ENCODE data around the gene GUK1. TPM values are rescaled to one million over a fixed set of nuclear protein-coding genes. Genes with fewer than 3 reads are reported as not detected.

Gene GUK1
- total and polyA plus RNA-seq, 7 donors = 90.2 to 271 (median 122) TPM

- H3K27ac ChIP-seq = no peak overlapping the region
- no peaks in the 10 kb centered on the region for H3K36me3 ChIP-seq (ENCODE audit: insufficient read depth in 1 of 2, low read depth in 1 of 2)
- no peaks in the 10 kb centered on the region for H3K27me3 ChIP-seq (ENCODE audit: insufficient read depth in 3 of 3, low read length in 2 of 3)
- WGBS, 3 donors = 60 to 67% (median 60%) methylated on average over 5 of the region's 5 CpGs
- H3K4me3 ChIP-seq = no peak overlapping the region
- intact Hi-C loops (cut with DNase I) = loop anchor here in 1 of 2 donors (10.0 kb wide), 1 partner anchor 274 kb away; no protein-coding TSS in a partner anchor
- ATAC-seq (no peak), DNase-seq (no peak)
- H3K9me3 ChIP-seq = no peaks in the 10 kb centered on the region
- no peaks in the 10 kb centered on the region for H3K4me1 ChIP-seq
- TF ChIP-seq CTCF (IDR thresholded peaks at IDR 0.05) = no peak
Measured at GRCh38 chr1:228120857-228121489, 19.1 kb upstream of the GUK1 start.

- ATAC-seq = no peak
- 56 to 73% (median 71%) methylated on average over 1 of the region's 1 CpG for WGBS, 3 donors
Measured at GRCh38 chr1:228122921-228123441, 17.1 kb upstream of the GUK1 start.

GRCh38 chr1:228123505-228123904, 16.6 kb upstream of the GUK1 start:
- TF ChIP-seq CTCF (IDR thresholded peaks at IDR 0.05) = no peak
- Histone ChIP-seq H3K36me3 (ENCODE audit: insufficient read depth in 1 of 2, low read depth in 1 of 2) (no peaks in the 10 kb centered on the region), H3K9me3 (no peaks in the 10 kb centered on the region), H3K4me3 (no peak overlapping the region), H3K4me1 (no peaks in the 10 kb centered on the region), H3K27me3 (ENCODE audit: insufficient read depth in 3 of 3, low read length in 2 of 3) (no peaks in the 10 kb centered on the region), H3K27ac (no peak overlapping the region)
- 76 to 81% (median 76%) methylated on average over 2 of the region's 2 CpGs for WGBS, 3 donors
- DNase-seq = no peak
- intact Hi-C loops (cut with DNase I) = loop anchor here in 1 of 2 donors (10.0 kb wide), 1 partner anchor 271 kb away; no protein-coding TSS in a partner anchor
- ATAC-seq = no peak

More at GRCh38 chr1:228122921-228123441, 17.1 kb upstream of the GUK1 start:
- Histone ChIP-seq H3K4me3 (no peak overlapping the region), H3K9me3 (no peaks in the 10 kb centered on the region), H3K36me3 (ENCODE audit: insufficient read depth in 1 of 2, low read depth in 1 of 2) (no peaks in the 10 kb centered on the region), H3K4me1 (no peaks in the 10 kb centered on the region), H3K27me3 (ENCODE audit: insufficient read depth in 3 of 3, low read length in 2 of 3) (no peaks in the 10 kb centered on the region), H3K27ac (no peak overlapping the region)
- no peak for DNase-seq
- intact Hi-C loops (cut with DNase I) = loop anchor here in 1 of 2 donors (10.0 kb wide), 1 partner anchor 272 kb away; no protein-coding TSS in a partner anchor
- no peak for TF ChIP-seq CTCF (IDR thresholded peaks at IDR 0.05)

- Histone ChIP-seq H3K27ac (no peak overlapping the region), H3K9me3 (no peaks in the 10 kb centered on the region), H3K4me1 (no peaks in the 10 kb centered on the region), H3K36me3 (ENCODE audit: insufficient read depth in 1 of 2, low read depth in 1 of 2) (no peaks in the 10 kb centered on the region), H3K4me3 (no peak overlapping the region), H3K27me3 (ENCODE audit: insufficient read depth in 3 of 3, low read length in 2 of 3) (no peaks in the 10 kb centered on the region)
- WGBS, 3 donors = 77 to 79% (median 78%) methylated on average over 5 of the region's 5 CpGs
- ATAC-seq (no peak), DNase-seq (no peak)
- TF ChIP-seq CTCF (IDR thresholded peaks at IDR 0.05) = no peak
- intact Hi-C loops (cut with DNase I) = loop anchor here in 1 of 2 donors (10.0 kb wide), 1 partner anchor 270 kb away; no protein-coding TSS in a partner anchor
Measured at GRCh38 chr1:228125185-228125584, 14.9 kb upstream of the GUK1 start.

Measured in psoas muscle (tissue), 8 donors.